Stimulated activated CD4-positive, alpha-beta T cell treated with anti-CD3 and anti-CD28 coated beads, Interleukin-12 subunit alpha, Interleukin-12 subunit beta, amount 100 ng/mL, for 48 hours (primary cell): ENCODE data around the gene PTK7.

Experiments used
- DNase-seq, 3 donors: peaks; one replicate each; pipeline ENCODE4 v3.0.0-alpha.2; 2020; ENCODE audit warnings: low read depth in 2 of 3, low spot score in 1 of 3

PTK7 gene

DNA sequence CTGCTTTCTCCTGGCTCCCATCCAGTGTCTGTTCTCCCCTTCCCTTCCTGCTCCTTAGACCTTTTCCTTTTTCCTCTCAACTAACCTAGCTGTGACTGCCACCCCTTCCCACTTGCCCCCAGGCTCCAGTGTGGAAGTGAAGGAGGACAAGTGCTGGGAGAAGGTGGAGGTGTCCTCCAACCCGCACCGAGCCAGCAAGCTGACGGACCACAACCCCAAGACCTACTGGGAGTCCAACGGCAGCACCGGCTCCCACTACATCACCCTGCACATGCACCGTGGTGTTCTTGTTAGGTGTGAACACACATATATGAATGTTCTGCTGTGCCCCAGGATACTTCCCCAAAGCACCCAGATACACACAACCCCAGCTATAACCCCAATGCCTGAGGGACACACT is 124.4 kb downstream of the PTK7 start:
- DNase-seq: no peak

DNA sequence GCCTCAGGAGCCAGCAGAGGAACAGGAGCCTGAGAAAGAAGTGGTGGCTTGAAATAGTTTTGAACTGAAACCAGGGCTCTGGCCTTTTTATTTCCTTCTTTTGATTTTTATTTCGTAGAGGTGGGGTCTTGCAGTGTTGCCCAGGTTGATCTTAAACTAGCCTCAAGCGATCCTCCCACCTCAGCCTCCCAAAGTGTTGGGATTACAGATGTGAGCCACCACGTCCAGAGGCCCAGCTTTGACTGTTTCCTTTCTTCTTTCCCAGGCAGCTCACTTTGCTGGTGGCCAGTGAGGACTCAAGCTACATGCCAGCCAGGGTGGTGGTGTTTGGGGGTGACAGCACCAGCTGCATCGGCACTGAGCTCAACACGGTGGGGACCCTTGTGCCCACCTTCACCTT is 126.3 kb downstream of the PTK7 start:
- DNase-seq: no peak

- no peak for DNase-seq
Observed at GRCh38 chr6:43203029-43203717, 127.1 kb downstream of the PTK7 start.

DNA sequence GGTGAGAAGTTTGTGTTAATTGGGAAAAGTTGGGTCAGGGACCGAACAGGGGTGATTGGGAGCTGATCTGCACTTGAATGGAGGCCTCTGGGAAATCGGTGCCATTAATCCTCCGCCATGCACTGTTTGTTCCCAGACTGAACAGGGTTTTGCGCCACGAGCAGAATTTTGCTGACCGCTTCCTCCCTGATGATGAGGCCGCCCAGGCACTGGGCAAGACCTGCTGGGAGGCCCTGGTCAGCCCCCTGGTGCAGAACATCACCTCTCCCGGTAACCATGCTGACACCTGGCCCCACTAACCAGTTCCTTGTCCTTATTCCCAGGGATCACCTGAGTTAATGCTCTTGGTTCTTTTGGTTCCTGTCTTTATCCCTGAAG is 127.6 kb downstream of the PTK7 start:
- DNase-seq: no peak

DNA sequence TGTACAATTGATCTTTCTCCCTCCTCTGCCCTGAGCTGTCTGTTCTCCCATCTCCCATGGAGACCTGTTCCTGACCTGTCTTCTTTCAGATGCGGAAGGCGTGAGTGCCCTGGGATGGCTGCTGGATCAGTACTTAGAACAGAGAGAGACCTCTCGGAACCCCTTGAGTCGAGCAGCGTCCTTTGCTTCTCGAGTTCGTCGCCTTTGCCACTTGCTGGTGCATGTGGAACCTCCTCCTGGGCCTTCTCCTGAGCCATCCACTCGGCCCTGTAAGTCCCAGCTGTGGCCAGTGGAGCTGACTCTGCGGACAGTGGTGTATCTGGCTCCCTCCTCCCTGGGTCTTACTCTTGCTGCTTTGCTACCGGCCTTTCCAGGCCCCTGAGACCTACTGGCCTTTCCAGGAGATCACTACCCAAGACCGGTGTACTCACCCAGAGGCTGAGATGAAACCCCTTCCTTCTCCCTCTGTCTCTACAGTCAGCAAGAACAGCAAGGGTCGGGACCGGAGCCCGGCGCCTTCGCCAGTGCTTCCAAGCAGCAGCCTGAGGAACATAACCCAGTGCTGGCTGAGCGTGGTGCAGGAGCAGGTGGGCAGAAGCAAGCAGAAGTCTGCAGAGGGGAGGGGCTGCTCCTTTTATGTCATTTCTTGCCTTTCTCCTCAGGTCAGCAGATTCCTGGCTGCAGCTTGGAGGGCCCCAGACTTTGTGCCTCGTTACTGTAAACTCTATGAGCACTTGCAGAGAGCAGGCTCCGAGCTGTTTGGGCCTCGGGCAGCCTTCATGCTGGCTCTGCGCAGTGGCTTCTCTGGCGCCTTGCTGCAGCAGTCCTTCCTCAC is 128.4 kb downstream of the PTK7 start:
- no peak for DNase-seq

DNA sequence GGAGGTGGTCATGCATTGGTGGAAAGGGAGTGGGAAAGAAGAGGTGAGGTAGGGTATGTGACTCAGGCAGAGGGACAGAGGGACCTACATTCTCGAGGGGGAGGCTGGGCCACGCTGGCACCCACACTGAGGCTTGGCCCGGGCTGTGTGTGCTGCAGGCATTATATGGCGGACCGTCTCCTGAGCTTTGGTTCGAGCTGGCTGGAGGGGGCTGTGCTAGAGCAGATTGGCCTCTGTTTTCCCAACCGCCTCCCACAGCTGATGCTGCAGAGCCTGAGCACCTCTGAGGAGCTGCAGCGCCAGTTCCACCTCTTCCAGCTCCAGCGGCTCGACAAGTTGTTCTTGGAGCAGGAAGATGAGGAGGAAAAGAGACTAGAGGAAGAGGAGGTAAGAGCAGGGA is 129.7 kb downstream of the PTK7 start:
- no peak for DNase-seq

- DNase-seq: no peak
Observed at GRCh38 chr6:43207286-43207685, 131.2 kb downstream of the PTK7 start.
